IMR-90 (cell line): Measurements from ENCODE around the gene PDLIM4. TPM values are rescaled to one million over a fixed set of nuclear protein-coding genes. Genes with fewer than 3 reads are reported as not detected.
A peak's percentile ranks its signal among the peaks of the same experiment; 100 is the strongest.

ENCODE experiments used
- ATAC-seq: fragments of 200-7000 bp; cut with Tn5 transposase; 2 replicates; pipeline ENCODE4 v1.9.1; 2020; ENCODE audit warnings: low read depth, mild to moderate bottlenecking, moderate library complexity
- BruUV-seq: library from RNA; stranded (reverse); fragments of 400-500 nt; replicated peaks from 2 replicates; lab custom pipeline; 2021; lab: Mats Ljungman, UMichigan
- CTCF ChIA-PET: fragments of 300-600 bp; formaldehyde crosslinking; extraction: SDS; loops from one replicate; lab custom pipeline; 2021; ENCODE audit warnings: antibody characterized with exemption; lab: Yijun Ruan, JAX
- POLR2A ChIA-PET: fragments of 300-600 bp; sonication (Branson Sonifier 250); formaldehyde crosslinking; loops from one replicate; lab custom pipeline; 2022; ENCODE audit warnings: antibody characterized with exemption; ENCODE audit not compliant: unreplicated experiment; lab: Charles Lee
- DNase-seq: peaks from one replicate; pipeline ENCODE4 v3.0.0; 2013
- H2AFZ ChIP-seq: replicated peaks from 2 replicates; pipeline ENCODE3; 2013; ENCODE audit warnings: low read length, mild to moderate bottlenecking; ENCODE audit not compliant: poor library complexity
- H2AK5ac ChIP-seq: 2 replicates; pipeline ENCODE4 v1.6.1; 2013; ENCODE audit warnings: low read depth, low read length, inconsistent platforms
- H2AK9ac ChIP-seq: replicated peaks from 2 replicates; pipeline ENCODE3; 2013; ENCODE audit warnings: mild to moderate bottlenecking, low read depth, low read length, moderate library complexity; ENCODE audit not compliant: poor library complexity
- H2BK120ac ChIP-seq: 2 replicates; pipeline ENCODE4 v1.6.1; 2013; ENCODE audit warnings: low read depth, low read length, inconsistent platforms
- H2BK15ac ChIP-seq: 3 replicates; pipeline ENCODE4 v1.6.1; 2013; ENCODE audit warnings: low read depth, low read length, inconsistent platforms
- H2BK20ac ChIP-seq: 2 replicates; pipeline ENCODE4 v1.6.1; 2013; ENCODE audit warnings: low read depth, mild to moderate bottlenecking, inconsistent platforms, low read length, moderate library complexity
- H2BK5ac ChIP-seq: 2 replicates; pipeline ENCODE4 v1.6.1; 2013; ENCODE audit warnings: mild to moderate bottlenecking, low read depth, low read length, inconsistent platforms; ENCODE audit not compliant: poor library complexity, severe bottlenecking
- H3K14ac ChIP-seq: replicated peaks from 2 replicates; pipeline ENCODE4 v1.6.1; 2013; ENCODE audit warnings: low read depth, low read length, inconsistent platforms
- H3K18ac ChIP-seq: 2 replicates; pipeline ENCODE4 v1.6.1; 2013; ENCODE audit warnings: low read depth, low read length, control low read depth
- H3K23ac ChIP-seq: 2 replicates; pipeline ENCODE4 v1.6.1; 2013; ENCODE audit warnings: low read depth, low read length, inconsistent platforms
- H3K27ac ChIP-seq: 2 replicates; pipeline ENCODE4 v1.5.1; 2013; ENCODE audit warnings: mild to moderate bottlenecking, control low read depth, low read length; ENCODE audit not compliant: insufficient read depth
- H3K27me3 ChIP-seq: 2 replicates; pipeline ENCODE4 v1.6.1; 2013; ENCODE audit warnings: low read length; ENCODE audit not compliant: control insufficient read depth, insufficient read depth
- H3K36me3 ChIP-seq: 2 replicates; pipeline ENCODE4 v1.6.1; 2013; ENCODE audit warnings: low read length, mixed read lengths; ENCODE audit not compliant: control insufficient read depth, insufficient read depth
- H3K4ac ChIP-seq: 2 replicates; pipeline ENCODE4 v1.6.1; 2013; ENCODE audit warnings: low read depth, low read length, inconsistent platforms
- H3K4me1 ChIP-seq: 2 replicates; pipeline ENCODE4 v1.6.1; 2013; ENCODE audit warnings: low read length, mixed read lengths; ENCODE audit not compliant: control insufficient read depth, insufficient read depth
- H3K4me2 ChIP-seq: 2 replicates; pipeline ENCODE4 v1.6.1; 2013; ENCODE audit warnings: low read depth, mild to moderate bottlenecking, control low read depth, low read length, moderate library complexity
- H3K4me3 ChIP-seq: 2 replicates; pipeline ENCODE4 v1.5.1; 2013; ENCODE audit warnings: low read depth, mild to moderate bottlenecking, control low read depth, low read length, moderate library complexity; ENCODE audit not compliant: insufficient read depth
- H3K56ac ChIP-seq: 2 replicates; pipeline ENCODE4 v1.6.1; 2013; ENCODE audit warnings: low read length, inconsistent platforms; ENCODE audit not compliant: insufficient read depth; ENCODE audit errors: extremely low read depth
- H3K79me1 ChIP-seq, 2 experiments: 2 replicates each; pipeline ENCODE4 v1.6.1; 2013; ENCODE audit warnings: low read length in 2 of 2, inconsistent platforms in 1 of 2, low read depth in 1 of 2
- H3K9ac ChIP-seq: 2 replicates; pipeline ENCODE4 v1.6.1; 2013; ENCODE audit warnings: low read depth, low read length, control low read depth
- H3K9me1 ChIP-seq: 2 replicates; pipeline ENCODE4 v1.6.1; 2013; ENCODE audit warnings: low read length, inconsistent platforms; ENCODE audit not compliant: insufficient read depth
- H3K9me3 ChIP-seq: 2 replicates; pipeline ENCODE4 v1.6.1; 2013; ENCODE audit warnings: low read length; ENCODE audit not compliant: control insufficient read depth, insufficient read depth
- H4K20me1 ChIP-seq: 2 replicates; pipeline ENCODE4 v1.6.1; 2013; ENCODE audit warnings: low read length, inconsistent platforms; ENCODE audit not compliant: insufficient read depth
- H4K5ac ChIP-seq: 2 replicates; pipeline ENCODE4 v1.6.1; 2013; ENCODE audit warnings: mild to moderate bottlenecking, low read depth, low read length, control low read depth
- H4K8ac ChIP-seq, 2 experiments: 2 replicates each; pipeline ENCODE4 v1.6.1; 2013; ENCODE audit warnings: low read depth in 2 of 2, low read length in 2 of 2, control low read depth in 1 of 2, inconsistent platforms in 1 of 2
- H4K91ac ChIP-seq: 2 replicates; pipeline ENCODE4 v1.6.1; 2013; ENCODE audit warnings: low read depth, low read length, inconsistent platforms; ENCODE audit not compliant: insufficient read depth
- BHLHE40 ChIP-seq: fragments of 150-350 bp; IDR thresholded peaks from 2 replicates; pipeline ENCODE4 v1.6.1; 2016; ENCODE audit warnings: mild to moderate bottlenecking, low read depth, low read length
- CEBPB ChIP-seq: IDR thresholded peaks from 2 replicates; pipeline ENCODE4 v1.6.1; 2012; ENCODE audit warnings: low read depth, low read length, improper control_type of control experiment
- CHD1 ChIP-seq: IDR thresholded peaks from 2 replicates; pipeline ENCODE4 v1.6.1; 2012; ENCODE audit warnings: low read depth, low read length, improper control_type of control experiment
- FOS ChIP-seq: fragments of 150-350 bp; IDR thresholded peaks from 2 replicates; pipeline ENCODE4 v1.6.1; 2016; ENCODE audit warnings: low read depth, low read length
- MAZ ChIP-seq: IDR thresholded peaks from 2 replicates; pipeline ENCODE4 v1.6.1; 2012; ENCODE audit warnings: low read depth, mild to moderate bottlenecking, low read length, improper control_type of control experiment, moderate library complexity, borderline replicate concordance
- MXI1 ChIP-seq: IDR thresholded peaks from 2 replicates; pipeline ENCODE4 v1.6.1; 2012; ENCODE audit warnings: low read depth, mild to moderate bottlenecking, low read length, moderate library complexity, borderline replicate concordance
- POLR2A ChIP-seq: IDR thresholded peaks from 2 replicates; pipeline ENCODE4 v1.6.1; 2012; ENCODE audit warnings: mild to moderate bottlenecking, low read depth, low read length
- RAD21 ChIP-seq: IDR thresholded peaks from 2 replicates; pipeline ENCODE4 v1.6.1; 2012; ENCODE audit warnings: low read length, improper control_type of control experiment
- RFX5 ChIP-seq: IDR thresholded peaks from 2 replicates; pipeline ENCODE4 v1.8.0; 2012; ENCODE audit warnings: low read depth, mild to moderate bottlenecking, low read length, moderate library complexity
- SMC3 ChIP-seq: fragments of 150-350 bp; IDR thresholded peaks from 2 replicates; pipeline ENCODE4 v1.6.1; 2016; ENCODE audit warnings: low read depth, mild to moderate bottlenecking, antibody characterized with exemption, low read length, moderate library complexity
- WGBS, 2 experiments: methylation state at CpG; one replicate each; pipeline versions ENCODE4 v1.1.5 to v1.1.7; 2013; ENCODE audit warnings: missing lambda C conversion rate in 2 of 2; ENCODE audit not compliant: insufficient read length in 1 of 2; ENCODE audit errors: extremely low coverage in 2 of 2; 5-methylcytosine and 5-hydroxymethylcytosine counted together
- dilution Hi-C: fragments of 300-500 bp; cut with HindIII; formaldehyde crosslinking; loops from one replicate; pipeline ENCODE4 v1.14.3; 2018; ENCODE audit warnings: low sequenced_read_pairs; ENCODE audit not compliant: unreplicated experiment
- in situ Hi-C: fragments of 300-500 bp; cut with MboI; formaldehyde crosslinking; loops from 3 replicates; pipeline ENCODE4 v1.14.3; 2019; ENCODE audit warnings: low sequenced_read_pairs, inconsistent platforms, mixed read lengths
- intact Hi-C: fragments of 100-400 bp; cut with micrococcal nuclease; formaldehyde crosslinking; loops from 2 replicates; pipeline ENCODE4 v1.10.0; 2022
- polyA plus RNA-seq, 3 experiments: library from polyadenylated mRNA; depleted of rRNA; stranded (reverse); fragments of >200 nt; gene quantifications; 2 replicates each; pipeline ENCODE4 v1.2.3, GENCODE V29; 2012; ENCODE audit warnings: low replicate concordance in 1 of 3
- total RNA-seq: library from RNA; depleted of rRNA; stranded (reverse); fragments of >200 nt; gene quantifications from 2 replicates; pipeline ENCODE4 v1.2.3, GENCODE V29; 2012
- TF ChIP-seq, protein P1 (sequence below): fragments of 150-350 bp; IDR thresholded peaks from 2 replicates; pipeline ENCODE4 v1.6.1; 2016; ENCODE audit warnings: low read depth, mild to moderate bottlenecking, low read length, moderate library complexity, borderline replicate concordance
- TF ChIP-seq, protein P2 (sequence below): conservative IDR thresholded peaks from 2 replicates; pipeline ENCODE4 v1.5.1; 2012; ENCODE audit warnings: mild to moderate bottlenecking, low read depth, low read length, improper control_type of control experiment

PDLIM4 gene
- total and polyA plus RNA-seq, 2 of the 4 experiments (the other 2 are of a cell fraction) = 61.1 to 214 TPM

- Histone ChIP-seq H3K79me1 (peaks cover 5 to 33% of the 10 kb centered on the region in 2 experiments; a peak in 3 of 4 replicates), H3K4me3 (no peak overlapping the region), H4K20me1 (peaks cover 3% of the 10 kb centered on the region), H2AK9ac (no peak overlapping the region), H3K4me1 (peaks cover 24% of the 10 kb centered on the region), H3K9me1 (peaks cover 26% of the 10 kb centered on the region), H3K18ac (no peak overlapping the region), H3K14ac (no peak overlapping the region), H4K8ac (no peak overlapping the region), H2AFZ (no peak overlapping the region), H3K4ac (no peak overlapping the region), H2BK20ac (no peak overlapping the region), H2AK5ac (no peak overlapping the region), H3K4me2 (no peak overlapping the region), H3K56ac (no peak overlapping the region), H3K9me3 (no peaks in the 10 kb centered on the region), H3K27ac (no peak overlapping the region), H2BK120ac (no peak overlapping the region), H3K27me3 (no peaks in the 10 kb centered on the region), H2BK5ac (no peak overlapping the region), H3K9ac (no peak overlapping the region), H4K91ac (no peak overlapping the region), H3K23ac (no peak overlapping the region), H2BK15ac (no peak overlapping the region), H3K36me3 (peaks cover 50% of the 10 kb centered on the region), H4K5ac (no peak overlapping the region)
- ATAC-seq (no peak), DNase-seq (peak; percentile 39)
- no TSS peak for BruUV-seq
- dilution Hi-C loops = no loop called here
- WGBS, 2 experiments = 51% methylated on average over 15 of the region's 37 CpGs; no CpG with 5 or more reads in 1 of the 2 experiments
- intact Hi-C loops = no loop called here
- TF ChIP-seq FOS (no peak), POLR2A (no peak), CEBPB (no peak), BHLHE40 (no peak), MAZ (peak; percentile 42; the same call in 1 of the 2 replicates), MXI1 (no peak), CHD1 (no peak), SMC3 (peak; percentile 65), RFX5 (no peak), RAD21 (peak; percentile 66)
- TF ChIP-seq, protein P1, sequence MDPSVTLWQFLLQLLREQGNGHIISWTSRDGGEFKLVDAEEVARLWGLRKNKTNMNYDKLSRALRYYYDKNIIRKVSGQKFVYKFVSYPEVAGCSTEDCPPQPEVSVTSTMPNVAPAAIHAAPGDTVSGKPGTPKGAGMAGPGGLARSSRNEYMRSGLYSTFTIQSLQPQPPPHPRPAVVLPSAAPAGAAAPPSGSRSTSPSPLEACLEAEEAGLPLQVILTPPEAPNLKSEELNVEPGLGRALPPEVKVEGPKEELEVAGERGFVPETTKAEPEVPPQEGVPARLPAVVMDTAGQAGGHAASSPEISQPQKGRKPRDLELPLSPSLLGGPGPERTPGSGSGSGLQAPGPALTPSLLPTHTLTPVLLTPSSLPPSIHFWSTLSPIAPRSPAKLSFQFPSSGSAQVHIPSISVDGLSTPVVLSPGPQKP = no peak
- TF ChIP-seq, protein P2, sequence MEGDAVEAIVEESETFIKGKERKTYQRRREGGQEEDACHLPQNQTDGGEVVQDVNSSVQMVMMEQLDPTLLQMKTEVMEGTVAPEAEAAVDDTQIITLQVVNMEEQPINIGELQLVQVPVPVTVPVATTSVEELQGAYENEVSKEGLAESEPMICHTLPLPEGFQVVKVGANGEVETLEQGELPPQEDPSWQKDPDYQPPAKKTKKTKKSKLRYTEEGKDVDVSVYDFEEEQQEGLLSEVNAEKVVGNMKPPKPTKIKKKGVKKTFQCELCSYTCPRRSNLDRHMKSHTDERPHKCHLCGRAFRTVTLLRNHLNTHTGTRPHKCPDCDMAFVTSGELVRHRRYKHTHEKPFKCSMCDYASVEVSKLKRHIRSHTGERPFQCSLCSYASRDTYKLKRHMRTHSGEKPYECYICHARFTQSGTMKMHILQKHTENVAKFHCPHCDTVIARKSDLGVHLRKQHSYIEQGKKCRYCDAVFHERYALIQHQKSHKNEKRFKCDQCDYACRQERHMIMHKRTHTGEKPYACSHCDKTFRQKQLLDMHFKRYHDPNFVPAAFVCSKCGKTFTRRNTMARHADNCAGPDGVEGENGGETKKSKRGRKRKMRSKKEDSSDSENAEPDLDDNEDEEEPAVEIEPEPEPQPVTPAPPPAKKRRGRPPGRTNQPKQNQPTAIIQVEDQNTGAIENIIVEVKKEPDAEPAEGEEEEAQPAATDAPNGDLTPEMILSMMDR = peak; percentile 72
- CTCF ChIA-PET = interaction anchor here (0.7 to 1.4 kb wide), 4 partner anchors 9 to 43 kb away, joined by 3 to 4 read pairs (median 3); no protein-coding TSS in a partner anchor
- in situ Hi-C loops = no loop called here
- POLR2A ChIA-PET = no interaction called here
Measured at GRCh38 chr5:132272311-132273210, 15.1 kb downstream of the PDLIM4 start.
